LNCAP (cell line): Measurements from ENCODE around the gene WRNIP1.

ENCODE experiments used
- TF ChIP-seq, protein P1 (sequence below): fragments of 450-650 bp; IDR thresholded peaks from 2 replicates; pipeline ENCODE4 v1.5.1; 2017; ENCODE audit warnings: mild to moderate bottlenecking

The WRNIP1 gene

DNA sequence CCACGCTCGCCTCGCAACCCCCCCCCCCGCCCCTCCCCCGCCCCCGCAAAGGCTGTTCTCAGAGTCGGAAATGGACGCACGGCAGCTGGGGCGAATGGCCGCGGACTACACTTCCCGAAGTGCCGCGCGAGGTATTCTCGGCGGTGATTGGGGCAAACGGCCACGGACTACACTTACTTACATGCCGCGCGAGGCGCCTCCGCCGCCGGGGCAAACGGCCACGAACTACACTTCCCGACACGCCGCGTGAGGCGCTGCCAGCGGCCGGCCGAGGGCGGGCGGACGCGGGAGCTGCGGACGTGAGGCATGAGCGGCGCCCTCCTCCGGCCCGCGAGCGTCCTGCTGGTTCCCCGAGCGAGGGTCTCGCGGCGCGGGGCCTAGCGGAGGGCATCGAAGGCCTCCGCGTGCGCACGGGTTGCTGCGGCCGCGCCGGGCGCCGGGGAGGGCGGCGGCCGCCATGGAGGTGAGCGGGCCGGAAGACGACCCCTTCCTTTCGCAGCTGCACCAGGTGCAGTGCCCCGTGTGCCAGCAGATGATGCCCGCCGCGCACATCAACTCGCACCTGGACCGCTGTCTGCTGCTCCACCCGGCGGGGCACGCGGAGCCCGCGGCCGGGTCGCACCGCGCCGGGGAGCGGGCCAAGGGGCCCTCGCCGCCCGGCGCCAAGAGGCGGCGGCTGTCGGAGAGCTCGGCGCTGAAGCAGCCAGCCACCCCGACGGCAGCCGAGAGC is at the start of gene WRNIP1:
TSS of gene WRNIP1 (plus strand) at position 228 of the 730 bp plus-strand sequence. CDS start at position 458, 230 bp downstream.
- TF ChIP-seq, protein P1, sequence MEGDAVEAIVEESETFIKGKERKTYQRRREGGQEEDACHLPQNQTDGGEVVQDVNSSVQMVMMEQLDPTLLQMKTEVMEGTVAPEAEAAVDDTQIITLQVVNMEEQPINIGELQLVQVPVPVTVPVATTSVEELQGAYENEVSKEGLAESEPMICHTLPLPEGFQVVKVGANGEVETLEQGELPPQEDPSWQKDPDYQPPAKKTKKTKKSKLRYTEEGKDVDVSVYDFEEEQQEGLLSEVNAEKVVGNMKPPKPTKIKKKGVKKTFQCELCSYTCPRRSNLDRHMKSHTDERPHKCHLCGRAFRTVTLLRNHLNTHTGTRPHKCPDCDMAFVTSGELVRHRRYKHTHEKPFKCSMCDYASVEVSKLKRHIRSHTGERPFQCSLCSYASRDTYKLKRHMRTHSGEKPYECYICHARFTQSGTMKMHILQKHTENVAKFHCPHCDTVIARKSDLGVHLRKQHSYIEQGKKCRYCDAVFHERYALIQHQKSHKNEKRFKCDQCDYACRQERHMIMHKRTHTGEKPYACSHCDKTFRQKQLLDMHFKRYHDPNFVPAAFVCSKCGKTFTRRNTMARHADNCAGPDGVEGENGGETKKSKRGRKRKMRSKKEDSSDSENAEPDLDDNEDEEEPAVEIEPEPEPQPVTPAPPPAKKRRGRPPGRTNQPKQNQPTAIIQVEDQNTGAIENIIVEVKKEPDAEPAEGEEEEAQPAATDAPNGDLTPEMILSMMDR: peak; percentile 68

DNA sequence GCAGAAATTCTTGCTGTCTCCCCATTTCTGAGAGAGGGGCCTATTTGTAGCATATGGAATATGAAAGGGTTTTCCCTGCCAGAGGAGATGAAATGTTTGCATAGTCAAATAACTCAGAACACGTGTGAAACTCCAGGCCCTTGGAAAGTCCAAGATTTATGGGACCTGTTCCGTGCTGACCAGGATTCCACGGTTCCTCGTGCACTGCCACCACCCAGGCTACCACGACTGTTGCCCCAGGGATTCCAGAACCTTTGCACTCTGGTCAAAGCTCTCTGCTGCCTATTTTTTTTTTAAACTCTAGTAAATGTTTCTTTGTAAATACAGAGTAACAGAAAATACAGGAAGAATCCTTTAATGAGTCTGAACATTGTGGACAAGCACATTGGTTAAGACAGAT is 49.5 kb upstream of the WRNIP1 start:
- TF ChIP-seq, protein P1: no peak

DNA sequence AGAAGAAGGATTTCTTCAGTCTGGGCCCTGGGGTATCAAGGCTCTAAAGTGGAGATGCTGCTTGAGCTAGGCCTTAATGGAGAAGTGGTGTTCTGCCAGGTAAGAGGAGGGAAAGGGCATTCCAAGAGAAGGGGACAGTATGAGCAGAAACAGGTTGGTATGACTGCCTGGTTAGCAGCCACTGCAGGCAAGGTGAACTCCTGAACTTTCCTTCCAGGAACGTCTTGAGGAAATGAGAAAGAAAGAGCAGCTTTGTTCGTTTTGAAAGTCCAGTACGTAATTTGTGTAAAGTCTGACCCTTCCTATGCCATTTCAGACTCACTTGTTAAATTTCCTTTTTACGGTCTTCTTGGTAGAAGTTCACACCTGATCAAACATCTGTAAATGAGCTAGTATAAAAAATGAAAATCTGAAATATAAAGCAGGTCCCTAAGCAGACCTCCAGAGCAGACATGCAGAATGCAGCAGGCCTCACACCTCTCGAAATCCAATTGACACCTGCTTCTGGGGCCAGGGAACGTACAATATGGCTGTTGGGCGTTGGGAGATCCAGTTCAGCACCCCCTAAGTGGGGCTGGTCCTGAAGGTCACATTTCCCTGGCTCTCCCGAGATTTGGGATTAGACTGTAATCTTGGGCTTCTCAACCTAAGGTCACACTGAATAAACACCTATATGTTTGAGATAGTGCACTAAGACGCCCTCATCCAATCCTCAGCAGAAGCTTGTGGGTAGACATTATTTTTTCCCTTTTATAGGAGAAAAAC is 48.1 kb upstream of the WRNIP1 start:
- TF ChIP-seq, protein P1: no peak

DNA sequence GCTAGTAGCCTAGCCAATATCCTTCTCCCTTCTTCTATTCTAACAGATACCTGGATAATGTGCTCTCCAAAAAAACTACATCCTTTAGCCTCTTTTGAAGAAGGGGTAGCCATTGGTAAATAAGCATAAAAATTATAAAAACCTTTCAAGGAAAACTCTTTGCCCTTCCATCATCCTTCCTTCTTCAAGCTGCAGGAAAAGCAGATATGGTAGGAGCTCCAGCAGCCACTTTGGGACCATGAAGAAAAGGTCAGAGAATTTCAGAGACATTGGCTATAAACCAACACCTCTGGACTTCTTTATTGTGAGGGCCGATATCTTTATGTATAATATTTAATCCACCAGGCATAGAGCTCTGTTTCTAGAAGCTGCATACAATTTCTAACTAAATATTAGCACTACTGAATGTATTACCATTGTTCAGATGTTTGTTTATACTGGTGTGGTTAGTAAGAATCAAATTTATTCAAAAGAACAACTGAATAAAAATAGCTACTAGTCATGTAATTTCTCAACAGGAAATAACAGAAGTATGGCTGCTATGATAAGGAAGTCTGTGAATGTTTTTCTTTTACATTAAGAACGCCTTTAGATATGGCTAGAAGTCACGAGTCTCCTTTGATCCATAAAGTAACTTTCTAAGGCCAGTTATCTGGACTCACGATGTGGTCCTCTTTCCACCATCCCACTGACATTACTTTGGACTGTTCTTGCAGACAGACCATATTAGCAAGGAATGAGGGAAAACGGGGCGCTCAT is 46.7 kb upstream of the WRNIP1 start:
- TF ChIP-seq, protein P1: no peak

DNA sequence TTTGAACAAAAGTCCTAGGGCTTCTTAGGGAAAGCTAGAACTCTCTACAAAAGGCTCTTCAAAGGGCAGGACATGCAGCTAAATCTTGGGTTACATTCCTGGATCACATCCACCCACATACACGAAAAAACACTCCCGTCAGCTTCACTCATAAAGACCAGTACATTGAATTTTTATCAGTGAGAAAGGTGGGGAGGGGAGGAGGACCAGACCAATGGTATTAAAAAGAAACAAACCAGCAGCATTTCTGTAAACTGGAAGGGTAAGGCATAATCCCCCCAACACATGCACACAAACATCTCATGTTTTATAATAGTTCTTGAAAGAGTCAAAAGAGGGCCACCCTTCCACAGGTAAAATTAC is 46.1 kb upstream of the WRNIP1 start:
- TF ChIP-seq, protein P1: no peak

DNA sequence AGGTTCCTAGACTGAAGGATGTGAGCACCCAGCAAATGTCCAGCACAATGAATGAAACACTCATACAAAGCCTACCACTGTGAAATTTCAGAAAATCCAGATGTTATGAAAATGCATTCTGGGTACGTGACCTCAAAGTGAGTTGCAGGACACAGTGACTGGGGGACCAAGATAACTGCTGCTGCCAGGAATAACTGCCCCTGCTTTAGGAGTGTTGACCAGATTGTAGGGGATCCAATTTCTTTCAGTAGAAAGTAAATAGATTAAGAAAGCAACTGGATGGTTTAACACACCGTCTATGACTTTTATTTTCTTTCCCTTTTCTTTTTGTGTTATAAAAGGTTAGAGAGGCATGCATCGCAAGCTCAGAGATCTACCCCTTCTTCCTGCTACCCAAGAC is 44.0 kb upstream of the WRNIP1 start:
- TF ChIP-seq, protein P1: no peak

DNA sequence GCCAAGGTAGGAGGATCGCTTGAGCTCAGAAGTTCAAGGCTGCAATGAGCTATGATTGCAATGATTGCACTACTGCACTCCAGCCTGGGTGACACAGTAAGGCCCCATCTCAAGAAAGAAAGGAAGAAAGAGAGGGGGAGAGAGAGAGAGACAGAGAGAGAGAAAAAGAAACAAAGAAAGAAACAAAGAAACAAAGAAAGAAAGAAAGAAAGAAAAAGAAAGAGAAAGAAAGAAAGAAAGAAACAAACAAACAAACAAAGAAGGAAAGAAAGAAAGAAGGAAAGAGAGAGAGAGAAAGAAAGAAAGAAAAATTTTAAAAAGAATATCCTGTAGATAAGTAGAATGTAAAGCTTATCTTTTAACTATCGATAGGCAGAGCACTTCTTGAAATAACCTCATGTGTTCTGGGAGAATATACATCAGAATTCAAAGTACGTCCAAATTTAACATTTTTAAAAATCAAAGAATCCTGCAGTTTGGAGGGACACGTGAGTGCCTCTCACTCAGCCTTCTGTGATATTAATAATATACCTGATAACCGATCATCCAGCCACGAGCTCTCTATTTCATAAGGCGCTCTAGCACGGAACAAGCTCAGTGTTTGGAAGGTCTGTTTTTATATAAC is 39.7 kb upstream of the WRNIP1 start:
- TF ChIP-seq, protein P1: no peak
